SK-N-MC (cell line): ENCODE results near the gene MATCAP1.

Experiments
- EZH2 ChIP-seq: fragments of 200-600 bp; sonication (generic); IDR thresholded peaks from one replicate; pipeline ENCODE4 v1.6.1; 2017; ENCODE audit warnings: antibody characterized with exemption
- FOXP2 ChIP-seq: optimal IDR thresholded peaks from 2 replicates; pipeline ENCODE3; 2011; ENCODE audit warnings: mild to moderate bottlenecking, moderate library complexity; ENCODE audit not compliant: insufficient read depth; ENCODE audit errors: extremely low read length, control extremely low read depth
- POLR2AphosphoS5 ChIP-seq: IDR thresholded peaks from 2 replicates; pipeline ENCODE4 v1.6.1; 2012; ENCODE audit warnings: mild to moderate bottlenecking, low read depth, low read length, borderline replicate concordance

DNA sequence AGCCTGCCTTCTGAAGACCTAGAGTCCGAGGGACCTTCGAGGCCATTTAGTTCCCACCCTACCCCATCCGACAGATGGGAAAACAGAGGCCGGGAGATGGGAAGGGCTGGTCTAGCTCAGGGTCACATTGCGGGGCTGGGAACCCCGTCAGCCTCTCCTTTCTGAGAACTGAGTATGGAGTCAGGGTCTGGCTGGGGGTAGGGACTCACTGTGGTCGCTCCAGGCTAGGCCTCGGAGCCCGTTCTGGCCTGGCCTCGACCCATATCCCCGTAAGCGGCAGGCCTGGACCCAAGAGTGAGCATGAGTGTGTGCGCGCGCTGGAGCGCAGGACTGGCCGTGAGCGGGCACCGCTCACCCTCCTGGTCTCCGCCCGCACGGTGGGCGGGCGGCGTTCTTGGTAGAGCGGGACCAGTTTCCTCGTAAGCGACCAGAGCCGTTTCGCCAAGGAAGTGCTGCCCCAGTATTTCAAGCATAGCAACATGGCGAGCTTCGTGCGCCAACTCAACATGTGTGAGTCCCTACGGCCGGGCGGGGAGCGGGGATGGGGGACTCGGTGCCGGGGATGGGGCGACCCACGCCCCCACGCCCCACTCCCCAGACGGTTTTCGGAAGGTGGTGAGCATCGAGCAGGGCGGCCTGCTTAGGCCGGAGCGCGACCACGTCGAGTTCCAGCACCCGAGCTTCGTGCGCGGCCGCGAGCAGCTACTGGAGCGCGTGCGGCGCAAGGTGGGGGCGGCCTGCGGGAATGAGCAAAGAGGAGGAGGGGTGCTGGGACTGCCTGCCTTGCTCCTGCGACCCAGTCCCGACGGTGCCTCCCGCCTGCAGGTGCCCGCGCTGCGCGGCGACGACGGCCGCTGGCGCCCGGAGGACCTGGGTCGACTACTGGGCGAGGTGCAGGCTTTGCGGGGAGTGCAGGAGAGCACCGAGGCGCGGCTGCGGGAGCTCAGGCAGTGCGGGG is 18.4 kb downstream of the MATCAP1 start:
- TF ChIP-seq POLR2AphosphoS5 (no peak), FOXP2 (no peak), EZH2 (no peak)
